HCT116 (cell line): Measurements from ENCODE around the gene KCNK10. TPM values are rescaled to one million over a fixed set of nuclear protein-coding genes. Genes with fewer than 3 reads are reported as not detected.

Source experiments
- ATAC-seq: fragments of 200-7000 bp; cut with Tn5 transposase; 2 replicates; pipeline ENCODE4 v1.9.1; 2020; ENCODE audit warnings: mild to moderate bottlenecking, moderate library complexity
- BruUV-seq: library from RNA; stranded (reverse); fragments of 400-500 nt; replicated peaks from 2 replicates; lab custom pipeline; 2021; lab: Mats Ljungman, UMichigan
- CTCF ChIA-PET: fragments of 300-600 bp; sonication (Branson Sonifier 250); formaldehyde crosslinking; loops from one replicate; lab custom pipeline; 2021; ENCODE audit warnings: antibody characterized with exemption; lab: Charles Lee
- POLR2A ChIA-PET: fragments of 300-600, 350-600 bp; sonication (Branson Sonifier 250); formaldehyde crosslinking; loops from one replicate; lab custom pipeline; 2021; ENCODE audit warnings: antibody characterized with exemption; lab: Charles Lee
- RAD21 ChIA-PET, 2 experiments: fragments of 300-600 bp; sonication (Branson Sonifier 250); formaldehyde crosslinking; loops; one replicate each; lab custom pipeline; 2023; ENCODE audit warnings: low total read pairs in 2 of 2; ENCODE audit not compliant: uncharacterized antibody in 2 of 2, unreplicated experiment in 2 of 2, low non-redundant PET in 1 of 2; lab: Charles Lee
- DNase-seq: peaks from one replicate; pipeline ENCODE4 v3.0.0-alpha.2; 2010; ENCODE audit warnings: low read depth, low spot score
- H2AFZ ChIP-seq: fragments of 200-600 bp; shearing (Covaris generic), sonication (generic); 2 replicates; pipeline ENCODE4 v1.6.1; 2017; ENCODE audit warnings: low read depth, mixed run types, mixed read lengths, antibody characterized with exemption, low read length; ENCODE audit not compliant: poor library complexity, severe bottlenecking
- H3K27ac ChIP-seq: 2 replicates; pipeline ENCODE4 v1.5.1; 2012; ENCODE audit warnings: low read depth, low read length
- H3K27me3 ChIP-seq: fragments of 200-600 bp; sonication (generic); 2 replicates; pipeline ENCODE4 v1.6.1; 2016; ENCODE audit warnings: mixed run types, low read length, mixed read lengths; ENCODE audit not compliant: insufficient read depth
- H3K36me3 ChIP-seq, 2 experiments: fragments of 200-500 bp in 1 of 2; fragments of 200-600 bp in 1 of 2; sonication (Bioruptor generic) in 1 of 2; sonication (generic) in 1 of 2; 2 replicates each; pipeline versions ENCODE4 v1.5.1 to v1.6.1; 2014 to 2016; ENCODE audit warnings: low read length in 2 of 2, inconsistent platforms in 1 of 2, mixed read lengths in 1 of 2, mixed run types in 1 of 2; ENCODE audit not compliant: insufficient read depth in 2 of 2, control insufficient read depth in 1 of 2
- H3K4me1 ChIP-seq, 2 experiments: fragments of 200-600 bp in 1 of 2; sonication (generic) in 1 of 2; 2 replicates each; pipeline versions ENCODE4 v1.5.1 to v1.6.1; 2012 to 2017; ENCODE audit warnings: low read length in 2 of 2, inconsistent platforms in 1 of 2, mild to moderate bottlenecking in 1 of 2, mixed read lengths in 1 of 2, mixed run types in 1 of 2, moderate library complexity in 1 of 2; ENCODE audit not compliant: insufficient read depth in 2 of 2, control insufficient read depth in 1 of 2
- H3K4me2 ChIP-seq: fragments of 200-600 bp; sonication (generic); 2 replicates; pipeline ENCODE4 v1.6.1; 2017; ENCODE audit warnings: mixed run types, low read length, mixed read lengths
- H3K4me3 ChIP-seq, 2 experiments: fragments of 200-600 bp in 1 of 2; sonication (generic) in 1 of 2; replicated peaks in 1 of 2; 2 replicates each; pipeline ENCODE4 v1.5.1; 2011 to 2016; ENCODE audit warnings: low read length in 2 of 2, control low read depth in 1 of 2, low read depth in 1 of 2, mild to moderate bottlenecking in 1 of 2, mixed read lengths in 1 of 2, mixed run types in 1 of 2
- H3K79me2 ChIP-seq: fragments of 200-600 bp; sonication (generic); 2 replicates; pipeline ENCODE4 v1.6.1; 2017; ENCODE audit warnings: mild to moderate bottlenecking, mixed run types, low read length, moderate library complexity, mixed read lengths; ENCODE audit not compliant: insufficient read depth
- H3K9ac ChIP-seq: fragments of 200-600 bp; sonication (generic); 2 replicates; pipeline ENCODE4 v1.6.1; 2016; ENCODE audit warnings: low read length, mixed read lengths
- H3K9me2 ChIP-seq: fragments of 200-600 bp; sonication (generic), shearing (Covaris generic); 2 replicates; pipeline ENCODE4 v1.6.1; 2017; ENCODE audit warnings: mixed run types, mild to moderate bottlenecking, moderate library complexity; ENCODE audit not compliant: insufficient read depth
- H3K9me3 ChIP-seq, 2 experiments: fragments of 200-500 bp in 1 of 2; fragments of 200-600 bp in 1 of 2; sonication (Bioruptor generic) in 1 of 2; sonication (generic) in 1 of 2; 2 replicates each; pipeline ENCODE4 v1.6.1; 2014 to 2017; ENCODE audit warnings: low read length in 2 of 2, mixed read lengths in 2 of 2, inconsistent platforms in 1 of 2, low read depth in 1 of 2, mild to moderate bottlenecking in 1 of 2, mixed run types in 1 of 2, moderate library complexity in 1 of 2; ENCODE audit not compliant: control insufficient read depth in 1 of 2, insufficient read depth in 1 of 2
- H4K20me1 ChIP-seq: fragments of 200-600 bp; sonication (generic), shearing (Covaris generic); 2 replicates; pipeline ENCODE4 v1.6.1; 2017; ENCODE audit warnings: mixed run types, mild to moderate bottlenecking, moderate library complexity; ENCODE audit not compliant: insufficient read depth
- CBX3 ChIP-seq: IDR thresholded peaks from 2 replicates; pipeline ENCODE4 v1.6.1; 2012; ENCODE audit warnings: low read depth
- EZH2 ChIP-seq: fragments of 200-600 bp; sonication (generic); IDR thresholded peaks from 2 replicates; pipeline ENCODE4 v1.6.1; 2017; ENCODE audit warnings: antibody characterized with exemption, mixed run types
- EZH2phosphoT487 ChIP-seq: fragments of 200-600 bp; IDR thresholded peaks from 2 replicates; pipeline ENCODE4 v1.6.1; 2018; ENCODE audit warnings: antibody characterized with exemption, borderline replicate concordance
- FOSL1 ChIP-seq: IDR thresholded peaks from 2 replicates; pipeline ENCODE4 v1.6.1; 2012; ENCODE audit warnings: low read depth
- JUND ChIP-seq: IDR thresholded peaks from 2 replicates; pipeline ENCODE4 v1.6.1; 2012
- RAD21 ChIP-seq: IDR thresholded peaks from 2 replicates; pipeline ENCODE4 v1.6.1; 2012; ENCODE audit warnings: low read depth, mild to moderate bottlenecking
- SP1 ChIP-seq: IDR thresholded peaks from 2 replicates; pipeline ENCODE4 v1.6.1; 2012; ENCODE audit warnings: low read depth
- YY1 ChIP-seq: IDR thresholded peaks from 2 replicates; pipeline ENCODE4 v1.6.1; 2011; ENCODE audit warnings: low read length, low read depth, moderate library complexity, mild to moderate bottlenecking; ENCODE audit not compliant: insufficient replicate concordance; ENCODE audit errors: extremely low read depth
- intact Hi-C: fragments of 100-400 bp; cut with micrococcal nuclease; formaldehyde crosslinking; loops from 2 replicates; pipeline ENCODE4 v1.10.0; 2022
- total RNA-seq: library from RNA; stranded (reverse); gene quantifications from one replicate; pipeline ENCODE4 v1.2.1, GENCODE V29; 2021; ENCODE audit not compliant: unreplicated experiment
- TF ChIP-seq, protein P1 (sequence below): IDR thresholded peaks from 2 replicates; pipeline ENCODE4 v1.6.1; 2012; ENCODE audit warnings: low read depth
- TF ChIP-seq, protein P2 (sequence below): IDR thresholded peaks from 2 replicates; pipeline ENCODE4 v1.6.1; 2012

KCNK10 gene
- total RNA-seq, 1 experiment from 2014 or later: not detected

DNA sequence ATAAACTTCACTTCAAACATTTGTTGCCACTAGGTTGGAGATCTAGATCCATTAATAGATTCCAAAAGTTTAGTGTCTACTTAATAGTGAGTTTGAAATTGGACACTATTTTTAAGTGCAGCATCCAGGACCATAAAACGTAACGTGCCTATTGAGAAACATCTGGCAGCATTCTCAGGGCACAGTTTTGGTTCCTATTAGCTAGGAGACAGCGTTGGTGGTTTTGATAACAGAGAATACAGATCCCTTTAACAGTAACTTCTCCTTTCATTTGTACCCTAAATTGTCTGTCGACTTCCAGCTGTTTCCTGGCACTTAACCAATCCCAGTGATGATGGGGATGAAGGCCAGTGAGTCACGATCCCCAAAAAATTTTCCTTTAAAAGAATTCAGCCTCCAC lies 25.8 kb downstream of the KCNK10 start:
- H3K4me1 ChIP-seq: no peaks in the 10 kb centered on the region
- no peak for ATAC-seq
- no peaks in the 10 kb centered on the region for H3K9me2 ChIP-seq
- no peaks in the 10 kb centered on the region for H3K27me3 ChIP-seq
- BruUV-seq: no TSS peak
- POLR2A ChIA-PET: no interaction called here
- H3K79me2 ChIP-seq: no peaks in the 10 kb centered on the region
- no peak overlapping the region for H2AFZ ChIP-seq
- RAD21 ChIA-PET: no interaction called here
- TF ChIP-seq SP1 (no peak), CBX3 (no peak), RAD21 (no peak), FOSL1 (no peak), JUND (no peak), EZH2phosphoT487 (no peak), EZH2 (no peak), YY1 (no peak)
- TF ChIP-seq, protein P1, sequence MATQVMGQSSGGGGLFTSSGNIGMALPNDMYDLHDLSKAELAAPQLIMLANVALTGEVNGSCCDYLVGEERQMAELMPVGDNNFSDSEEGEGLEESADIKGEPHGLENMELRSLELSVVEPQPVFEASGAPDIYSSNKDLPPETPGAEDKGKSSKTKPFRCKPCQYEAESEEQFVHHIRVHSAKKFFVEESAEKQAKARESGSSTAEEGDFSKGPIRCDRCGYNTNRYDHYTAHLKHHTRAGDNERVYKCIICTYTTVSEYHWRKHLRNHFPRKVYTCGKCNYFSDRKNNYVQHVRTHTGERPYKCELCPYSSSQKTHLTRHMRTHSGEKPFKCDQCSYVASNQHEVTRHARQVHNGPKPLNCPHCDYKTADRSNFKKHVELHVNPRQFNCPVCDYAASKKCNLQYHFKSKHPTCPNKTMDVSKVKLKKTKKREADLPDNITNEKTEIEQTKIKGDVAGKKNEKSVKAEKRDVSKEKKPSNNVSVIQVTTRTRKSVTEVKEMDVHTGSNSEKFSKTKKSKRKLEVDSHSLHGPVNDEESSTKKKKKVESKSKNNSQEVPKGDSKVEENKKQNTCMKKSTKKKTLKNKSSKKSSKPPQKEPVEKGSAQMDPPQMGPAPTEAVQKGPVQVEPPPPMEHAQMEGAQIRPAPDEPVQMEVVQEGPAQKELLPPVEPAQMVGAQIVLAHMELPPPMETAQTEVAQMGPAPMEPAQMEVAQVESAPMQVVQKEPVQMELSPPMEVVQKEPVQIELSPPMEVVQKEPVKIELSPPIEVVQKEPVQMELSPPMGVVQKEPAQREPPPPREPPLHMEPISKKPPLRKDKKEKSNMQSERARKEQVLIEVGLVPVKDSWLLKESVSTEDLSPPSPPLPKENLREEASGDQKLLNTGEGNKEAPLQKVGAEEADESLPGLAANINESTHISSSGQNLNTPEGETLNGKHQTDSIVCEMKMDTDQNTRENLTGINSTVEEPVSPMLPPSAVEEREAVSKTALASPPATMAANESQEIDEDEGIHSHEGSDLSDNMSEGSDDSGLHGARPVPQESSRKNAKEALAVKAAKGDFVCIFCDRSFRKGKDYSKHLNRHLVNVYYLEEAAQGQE: no peak
- TF ChIP-seq, protein P2, sequence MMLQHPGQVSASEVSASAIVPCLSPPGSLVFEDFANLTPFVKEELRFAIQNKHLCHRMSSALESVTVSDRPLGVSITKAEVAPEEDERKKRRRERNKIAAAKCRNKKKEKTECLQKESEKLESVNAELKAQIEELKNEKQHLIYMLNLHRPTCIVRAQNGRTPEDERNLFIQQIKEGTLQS: no peak
- intact Hi-C loops: no loop called here
- no peak for DNase-seq
- no peaks in the 10 kb centered on the region for H3K9me3 ChIP-seq
- CTCF ChIA-PET: no interaction called here
- no peaks in the 10 kb centered on the region for H3K36me3 ChIP-seq
- no peaks in the 10 kb centered on the region for H4K20me1 ChIP-seq
- H3K27ac ChIP-seq: no peak overlapping the region
- no peak overlapping the region for H3K4me3 ChIP-seq
- H3K4me2 ChIP-seq: no peak overlapping the region
- no peak overlapping the region for H3K9ac ChIP-seq
